GM12892 (cell line): ENCODE measurements around the gene ARMCX2. TPM values are rescaled to one million over a fixed set of nuclear protein-coding genes. Genes with fewer than 3 reads are reported as not detected.

Experiments
- DNase-seq: peaks from one replicate; pipeline ENCODE4 v3.0.0; 2011; ENCODE audit not compliant: insufficient read length
- FAIRE-seq: peaks from 2 replicates; lab custom pipeline; 2011; peaks lifted over from hg19 to GRCh38; lab: Jason Lieb, UNC
- POLR2A ChIP-seq: IDR thresholded peaks from 2 replicates; pipeline ENCODE4 v1.6.1; 2011; ENCODE audit warnings: low read depth, low read length, control low read depth
- POLR2AphosphoS5 ChIP-seq: IDR thresholded peaks from 2 replicates; pipeline ENCODE4 v1.6.1; 2011; ENCODE audit warnings: low read depth, low read length, control low read depth
- TAF1 ChIP-seq: IDR thresholded peaks from 2 replicates; pipeline ENCODE4 v1.6.1; 2011; ENCODE audit warnings: low read depth, mild to moderate bottlenecking, control low read depth, low read length, borderline replicate concordance
- polyA plus RNA-seq: library from polyadenylated mRNA; unstranded; fragments of >200 nt; gene quantifications from one replicate; pipeline ENCODE4 v1.2.1, GENCODE V29; 2012; ENCODE audit warnings: missing spikeins, inconsistent platforms; ENCODE audit not compliant: missing spikeins

The ARMCX2 gene
- polyA plus RNA-seq = 11.1 TPM

DNA sequence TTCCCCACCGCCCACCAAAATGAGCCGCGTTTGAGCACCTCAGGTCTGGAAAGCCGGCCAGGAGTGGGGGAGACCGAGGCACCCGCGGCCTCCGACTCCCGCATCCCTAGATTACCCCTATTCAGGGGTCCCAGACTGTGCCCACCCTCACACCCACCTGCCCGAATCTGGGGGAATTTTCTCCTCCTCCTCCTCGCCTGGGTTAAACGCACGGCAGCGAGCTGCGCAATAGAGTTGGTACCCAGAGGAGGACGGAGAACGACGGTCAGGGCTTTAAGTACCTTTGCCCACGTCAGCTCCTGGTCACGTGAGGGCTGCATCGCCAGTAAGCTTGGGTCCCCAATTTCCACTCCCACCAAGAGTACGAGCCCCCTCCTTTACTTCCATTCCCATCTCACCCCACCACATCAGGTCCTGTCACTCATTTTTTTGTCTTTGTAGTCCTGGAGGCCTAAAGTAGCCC is at the start of gene ARMCX2:
Gene ARMCX2, minus strand, starts transcription at position 250 of the 463 bp plus-strand sequence. CDS start 2,262 bp downstream, outside the sequence.
- no peak for FAIRE-seq

GRCh38 chrX:101709384-101709783 is 49.7 kb upstream of the ARMCX2 start:
- no peak for FAIRE-seq
- DNase-seq = no peak
- TF ChIP-seq POLR2A (no peak), TAF1 (no peak), POLR2AphosphoS5 (no peak)

More for the DNA sequence above, at the start of gene ARMCX2:
- no peak for TF ChIP-seq POLR2AphosphoS5
- peak; percentile 53; the same call in 1 of the 2 replicates for TF ChIP-seq POLR2A
- no peak for DNase-seq

DNA sequence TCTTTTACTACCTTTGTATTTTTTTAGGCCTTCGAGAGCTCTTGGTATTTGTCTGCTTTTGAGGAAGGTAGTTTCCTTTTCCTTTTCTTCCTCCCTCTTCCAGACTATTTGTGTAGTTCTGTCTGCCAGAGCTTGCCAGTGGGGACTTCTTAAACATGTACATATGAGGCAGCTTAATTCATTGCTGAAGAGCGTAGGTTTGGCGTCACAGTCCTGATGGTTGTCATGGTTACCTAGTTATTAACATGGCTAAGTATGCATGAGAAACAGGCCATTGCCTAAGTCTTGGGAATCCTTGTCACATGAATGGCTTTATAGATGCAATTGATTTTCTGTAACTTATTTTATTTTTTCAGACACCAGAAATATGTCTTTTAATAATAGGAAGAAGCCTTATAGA is 48.5 kb upstream of the ARMCX2 start:
- DNase-seq (no peak), FAIRE-seq (no peak)
- TF ChIP-seq POLR2AphosphoS5 = no peak
- TF ChIP-seq TAF1 = no peak
- no peak for TF ChIP-seq POLR2A

- TF ChIP-seq TAF1 (no peak), POLR2A (no peak), POLR2AphosphoS5 (no peak)
- DNase-seq (no peak), FAIRE-seq (peak; percentile 27)
These were observed 33.8 kb upstream of the ARMCX2 start for GRCh38 chrX:101693476-101693875.

- TF ChIP-seq POLR2AphosphoS5 (no peak), TAF1 (no peak), POLR2A (no peak)
- FAIRE-seq (no peak), DNase-seq (no peak)
These were observed 32.2 kb upstream of the ARMCX2 start for GRCh38 chrX:101691835-101692234.

DNA sequence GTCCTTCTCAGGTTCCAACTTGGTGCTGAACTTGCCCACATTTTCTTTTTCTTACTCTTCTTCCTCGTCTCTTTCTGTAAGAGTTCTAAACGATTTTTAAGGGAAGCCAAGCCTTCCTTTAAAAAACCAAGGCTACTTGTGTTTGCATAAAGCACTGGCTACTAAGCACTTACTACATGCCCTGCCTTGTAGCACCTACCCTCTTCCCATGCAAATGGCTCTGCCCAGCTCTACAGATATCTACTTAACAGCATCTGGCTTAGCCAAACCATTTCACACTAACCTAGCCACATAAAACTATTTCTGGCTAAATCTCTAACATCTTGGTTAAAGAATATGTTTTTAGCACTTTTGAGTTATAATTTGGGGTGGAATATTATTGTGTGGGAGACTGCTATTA is 26.9 kb upstream of the ARMCX2 start:
- DNase-seq (no peak), FAIRE-seq (no peak)
- no peak for TF ChIP-seq TAF1
- no peak for TF ChIP-seq POLR2AphosphoS5
- no peak for TF ChIP-seq POLR2A

DNA sequence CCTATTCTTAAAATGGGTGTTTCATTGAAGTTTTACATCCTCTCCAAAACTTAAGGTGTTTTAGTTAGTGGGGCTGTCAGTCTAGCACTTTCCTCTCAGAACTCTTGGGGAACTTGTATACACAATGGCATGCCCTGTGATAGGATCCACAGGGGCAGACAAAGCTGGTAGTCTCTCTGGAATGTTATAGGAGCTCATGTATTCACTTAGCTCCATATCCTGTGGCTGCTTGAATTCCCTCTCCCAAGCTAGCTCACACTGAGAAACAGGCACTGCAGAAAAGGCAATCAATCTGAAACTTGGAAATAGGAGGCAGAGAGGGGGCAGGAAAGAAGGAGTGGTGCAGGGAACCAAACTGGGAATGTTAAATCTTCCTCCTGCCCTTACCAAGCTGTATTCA is 26.3 kb upstream of the ARMCX2 start:
- FAIRE-seq (no peak), DNase-seq (no peak)
- TF ChIP-seq POLR2A (no peak), POLR2AphosphoS5 (no peak), TAF1 (no peak)

GRCh38 chrX:101682723-101683122 is 23.1 kb upstream of the ARMCX2 start:
- TF ChIP-seq POLR2AphosphoS5 (no peak), POLR2A (no peak), TAF1 (no peak)
- FAIRE-seq = no peak
- DNase-seq = no peak

DNA sequence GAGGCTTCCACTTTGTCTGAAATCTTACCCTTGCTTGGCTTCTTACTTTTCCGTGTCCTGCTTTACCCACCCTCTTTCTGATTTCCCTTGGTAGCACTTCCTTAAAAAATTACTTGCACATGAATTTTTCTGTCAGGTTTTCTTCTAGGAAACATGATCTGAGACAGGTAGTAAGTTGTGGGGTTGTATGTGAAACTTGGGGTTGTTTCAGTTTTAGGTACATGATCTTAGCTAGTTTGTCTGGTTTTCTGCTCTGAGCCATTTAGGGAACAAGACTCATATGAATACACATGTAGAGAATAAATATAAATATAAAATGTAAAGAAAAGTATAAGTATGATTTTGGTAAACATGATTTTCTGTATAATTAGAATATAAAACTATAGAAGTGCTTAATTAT is 17.4 kb upstream of the ARMCX2 start:
- FAIRE-seq = peak; percentile 14
- TF ChIP-seq TAF1 (no peak), POLR2AphosphoS5 (no peak), POLR2A (no peak)

DNA sequence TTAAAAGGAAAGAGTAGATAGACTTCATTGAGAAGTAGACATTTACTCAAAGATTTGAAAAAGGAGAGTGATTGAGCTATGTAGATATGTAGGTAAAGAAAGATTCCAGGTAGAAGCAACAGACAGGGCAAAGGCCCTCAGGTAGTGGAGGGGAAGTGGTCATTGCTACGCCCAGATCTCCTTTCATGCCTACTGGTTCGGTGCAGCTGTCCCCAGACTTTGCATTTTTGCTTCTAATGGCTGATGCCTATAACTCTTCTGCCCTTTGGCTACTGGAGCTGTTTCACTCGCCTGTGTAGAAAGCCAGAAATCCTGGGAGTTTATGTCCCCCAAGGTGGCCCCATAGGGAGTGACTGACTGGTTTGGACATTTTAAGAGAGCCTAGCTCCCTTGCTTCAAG is 16.9 kb upstream of the ARMCX2 start:
- FAIRE-seq (no peak), DNase-seq (no peak)
- TF ChIP-seq POLR2AphosphoS5 (no peak), TAF1 (no peak), POLR2A (no peak)

More for the DNA sequence above, 17.4 kb upstream of the ARMCX2 start:
- DNase-seq = no peak

DNA sequence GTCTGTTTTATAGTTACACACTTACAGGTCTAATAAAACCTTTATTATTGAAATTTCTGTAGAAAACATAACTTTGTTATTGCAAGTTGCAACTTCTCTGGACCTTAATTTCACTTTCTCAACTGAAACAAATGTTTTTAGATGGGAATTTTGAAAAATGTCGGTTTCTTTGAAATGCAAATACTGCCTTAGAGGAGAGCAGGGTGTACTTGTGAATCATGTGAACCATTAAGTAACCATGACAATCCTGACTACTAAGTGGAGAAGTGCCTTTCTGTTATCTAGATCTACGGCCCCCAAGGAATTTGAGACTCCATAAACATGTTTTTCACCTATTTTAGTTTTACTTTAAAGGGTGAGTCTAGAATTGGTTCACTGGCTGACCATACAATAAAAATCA is 8.5 kb upstream of the ARMCX2 start:
- no peak for TF ChIP-seq POLR2A
- no peak for TF ChIP-seq TAF1
- TF ChIP-seq POLR2AphosphoS5 = no peak
- DNase-seq = no peak
- FAIRE-seq = no peak

DNA sequence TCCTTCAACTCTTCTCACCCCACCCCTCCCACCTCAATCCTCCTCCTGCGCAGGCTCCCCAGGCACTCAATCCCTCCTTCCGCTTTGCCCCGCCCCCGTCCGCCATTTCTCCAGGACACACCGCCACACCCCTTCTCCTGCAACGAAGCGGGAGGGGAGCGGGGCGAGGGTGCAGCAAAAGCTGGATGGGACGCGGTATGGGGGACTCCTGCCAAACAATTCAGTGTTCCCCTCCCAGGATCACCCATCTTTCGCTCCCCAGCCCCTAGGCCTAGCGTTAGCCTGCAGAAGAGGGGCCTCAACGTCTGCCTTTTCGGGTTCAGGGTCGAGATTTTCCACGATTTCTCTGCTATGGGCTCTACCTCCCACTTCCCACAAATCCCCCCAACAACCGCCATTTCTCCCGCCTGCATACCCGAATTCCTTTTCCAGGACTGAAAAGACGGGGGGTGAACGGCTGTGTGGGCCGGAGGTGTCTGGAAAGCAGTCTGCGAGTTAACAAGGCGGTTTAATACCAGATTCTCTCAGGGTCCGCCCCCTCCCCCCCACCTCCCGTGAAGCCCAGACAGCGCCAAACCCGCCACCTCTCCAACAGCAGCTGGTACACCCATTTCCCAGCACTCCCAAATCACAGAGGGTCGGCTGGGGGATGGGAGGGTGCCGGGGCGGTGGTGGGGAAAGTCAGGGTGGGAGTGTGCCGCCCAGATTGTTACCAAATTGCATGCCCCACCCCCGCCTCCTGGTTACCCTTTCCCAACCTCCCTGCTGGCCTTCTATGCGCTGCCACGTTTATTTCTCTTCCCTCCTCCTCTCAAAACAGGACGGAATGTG is 774 bp downstream of the ARMCX2 start:
- peak; percentile 45 for DNase-seq
- TF ChIP-seq TAF1 (no peak), POLR2A (no peak), POLR2AphosphoS5 (no peak)
- peak; percentile 62 for FAIRE-seq
